ENCODE measurements around the gene FAM135A.

DNA sequence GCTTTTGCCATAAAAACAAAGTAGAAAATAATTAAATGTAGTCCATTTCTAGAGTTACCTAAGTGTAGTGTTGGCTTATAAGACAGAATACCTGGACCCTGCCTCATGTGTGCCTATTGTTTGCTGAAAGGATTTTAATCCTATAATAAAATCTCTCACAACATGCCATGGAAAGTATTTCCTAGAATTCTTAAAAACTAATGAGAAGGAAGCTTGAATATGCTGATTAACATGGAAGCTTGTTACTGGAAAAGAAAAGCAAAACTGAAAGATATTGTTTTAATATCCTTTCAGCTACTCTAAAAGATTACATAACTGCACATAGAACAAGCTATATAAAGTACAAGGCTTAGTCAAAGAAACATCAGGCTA, 18.0 kb upstream of the FAM135A start:
- TF ChIP-seq POLR2A (IDR thresholded peaks at IDR 0.05) = no peak
- TF ChIP-seq, protein P1, sequence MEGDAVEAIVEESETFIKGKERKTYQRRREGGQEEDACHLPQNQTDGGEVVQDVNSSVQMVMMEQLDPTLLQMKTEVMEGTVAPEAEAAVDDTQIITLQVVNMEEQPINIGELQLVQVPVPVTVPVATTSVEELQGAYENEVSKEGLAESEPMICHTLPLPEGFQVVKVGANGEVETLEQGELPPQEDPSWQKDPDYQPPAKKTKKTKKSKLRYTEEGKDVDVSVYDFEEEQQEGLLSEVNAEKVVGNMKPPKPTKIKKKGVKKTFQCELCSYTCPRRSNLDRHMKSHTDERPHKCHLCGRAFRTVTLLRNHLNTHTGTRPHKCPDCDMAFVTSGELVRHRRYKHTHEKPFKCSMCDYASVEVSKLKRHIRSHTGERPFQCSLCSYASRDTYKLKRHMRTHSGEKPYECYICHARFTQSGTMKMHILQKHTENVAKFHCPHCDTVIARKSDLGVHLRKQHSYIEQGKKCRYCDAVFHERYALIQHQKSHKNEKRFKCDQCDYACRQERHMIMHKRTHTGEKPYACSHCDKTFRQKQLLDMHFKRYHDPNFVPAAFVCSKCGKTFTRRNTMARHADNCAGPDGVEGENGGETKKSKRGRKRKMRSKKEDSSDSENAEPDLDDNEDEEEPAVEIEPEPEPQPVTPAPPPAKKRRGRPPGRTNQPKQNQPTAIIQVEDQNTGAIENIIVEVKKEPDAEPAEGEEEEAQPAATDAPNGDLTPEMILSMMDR (IDR thresholded peaks at IDR 0.05) = no peak

All from uterus (tissue), 2 donors.